ENCODE measurements around the gene PTPRN2. TPM values are rescaled to one million over a fixed set of nuclear protein-coding genes. Genes with fewer than 3 reads are reported as not detected.
A peak's percentile ranks its signal among the peaks of the same experiment; 100 is the strongest.

PTPRN2 gene
- polyA plus RNA-seq, 1 of the 3 experiments (the other 2 are of a cell fraction): 4.0 TPM

DNA sequence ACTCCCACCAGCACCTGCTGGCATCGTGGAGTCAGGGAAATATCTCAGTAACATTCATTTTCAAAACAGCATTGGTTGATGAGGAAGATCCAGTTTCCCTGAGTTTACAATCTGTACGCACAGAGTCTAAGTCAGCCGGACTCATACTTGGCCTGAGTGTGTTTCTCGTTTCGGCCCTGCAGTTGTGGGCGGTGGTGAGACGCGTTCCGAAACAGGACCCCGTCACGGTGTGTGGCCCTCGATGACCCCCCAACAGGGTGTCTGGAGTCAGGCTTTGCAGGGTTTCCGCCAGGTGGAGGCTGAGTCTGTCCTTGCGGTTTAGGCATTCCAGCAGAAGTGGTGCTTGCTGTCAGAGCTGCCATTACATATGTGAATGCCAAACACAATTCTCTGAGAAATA is 933.3 kb downstream of the PTPRN2 start:
- 83% methylated on average over 14 of the region's 14 CpGs for WGBS (ENCODE audit: low lambda C conversion rate)
- no peaks in the 10 kb centered on the region for H3K9me3 ChIP-seq

DNA sequence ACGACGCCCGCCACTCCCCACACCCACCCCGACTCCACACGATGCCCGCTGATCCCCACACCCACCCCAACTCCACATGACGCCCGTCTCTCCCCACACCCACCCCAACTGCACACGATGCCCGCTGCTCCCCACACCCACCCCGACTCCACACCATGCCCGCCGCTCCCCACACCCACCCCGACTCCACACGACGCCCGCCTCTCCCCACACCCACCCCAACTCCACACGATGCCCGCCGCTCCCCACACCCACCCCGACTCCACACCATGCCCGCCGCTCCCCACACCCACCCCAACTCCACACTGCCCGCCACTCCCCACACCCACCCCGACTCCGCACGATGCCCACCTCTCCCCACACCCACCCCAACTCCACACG is 933.8 kb downstream of the PTPRN2 start:
- H2AFZ ChIP-seq (ENCODE audit: low read depth): no peak overlapping the region
- H4K20me1 ChIP-seq (ENCODE audit: insufficient read depth): no peaks in the 10 kb centered on the region
- peaks cover 0 to 4% of the 10 kb centered on the region in 2 experiments for H3K36me3 ChIP-seq (replicated peaks in 1 of 2; ENCODE audit: control insufficient read depth in 1 of 2, insufficient read depth in 2 of 2, low read length in 1 of 2)
- DNase-seq: no peak
- POLR2A ChIA-PET: no interaction called here
- WGBS (ENCODE audit: low lambda C conversion rate): 90% methylated on average over 28 of the region's 28 CpGs
- H3K27ac ChIP-seq (ENCODE audit: low read depth in 2 of 2, low read length in 1 of 2): no peak overlapping the region
- H3K4me1 ChIP-seq (ENCODE audit: control insufficient read depth in 1 of 2, insufficient read depth in 2 of 2, low read depth in 1 of 2, low read length in 1 of 2): no peaks in the 10 kb centered on the region
- H3K9ac ChIP-seq: no peak overlapping the region
- CTCF ChIA-PET: no interaction called here
- H3K4me2 ChIP-seq: no peak overlapping the region
- no peaks in the 10 kb centered on the region for H3K9me2 ChIP-seq
- H3F3A ChIP-seq (replicated peaks; ENCODE audit: insufficient read depth): no peaks in the 10 kb centered on the region
- TF ChIP-seq NRF1 (IDR thresholded peaks at IDR 0.05; ENCODE audit: low read depth, low read length): no peak
- TF ChIP-seq ELF1 (IDR thresholded peaks at IDR 0.05): no peak
- TF ChIP-seq TAF1 (IDR thresholded peaks at IDR 0.05; ENCODE audit: borderline replicate concordance, low read depth, low read length): no peak
- no peak for TF ChIP-seq MXI1 (IDR thresholded peaks at IDR 0.05; ENCODE audit: low read depth, low read length)
- no peak for TF ChIP-seq EZH2phosphoT487 (IDR thresholded peaks at IDR 0.05; ENCODE audit: borderline replicate concordance, low read depth)
- TF ChIP-seq, protein P1, sequence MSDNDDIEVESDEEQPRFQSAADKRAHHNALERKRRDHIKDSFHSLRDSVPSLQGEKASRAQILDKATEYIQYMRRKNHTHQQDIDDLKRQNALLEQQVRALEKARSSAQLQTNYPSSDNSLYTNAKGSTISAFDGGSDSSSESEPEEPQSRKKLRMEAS (IDR thresholded peaks at IDR 0.05; ENCODE audit: low read depth): no peak
- no peak for TF ChIP-seq RFX5 (IDR thresholded peaks at IDR 0.05; ENCODE audit: low read length)
- no peak for TF ChIP-seq MEF2A (IDR thresholded peaks at IDR 0.05; ENCODE audit: borderline replicate concordance, low read depth)
- H3K4me3 ChIP-seq (ENCODE audit: low read depth in 2 of 2, low read length in 1 of 2): no peak overlapping the region
- H3K9me3 ChIP-seq: no peaks in the 10 kb centered on the region
- H3K27me3 ChIP-seq (ENCODE audit: insufficient read depth): no peaks in the 10 kb centered on the region
- H3K79me2 ChIP-seq (ENCODE audit: insufficient read depth): no peaks in the 10 kb centered on the region

More for the DNA sequence above, 933.3 kb downstream of the PTPRN2 start:
- DNase-seq: peak; percentile 23
- Histone ChIP-seq H3K27me3 (ENCODE audit: insufficient read depth) (no peaks in the 10 kb centered on the region), H3K9me2 (no peaks in the 10 kb centered on the region), H4K20me1 (ENCODE audit: insufficient read depth) (no peaks in the 10 kb centered on the region), H3K4me2 (no peak overlapping the region), H3K36me3 (replicated peaks in 1 of 2; ENCODE audit: control insufficient read depth in 1 of 2, insufficient read depth in 2 of 2, low read length in 1 of 2) (peaks cover 0 to 4% of the 10 kb centered on the region in 2 experiments), H2AFZ (ENCODE audit: low read depth) (no peak overlapping the region), H3K4me1 (ENCODE audit: control insufficient read depth in 1 of 2, insufficient read depth in 2 of 2, low read depth in 1 of 2, low read length in 1 of 2) (no peaks in the 10 kb centered on the region), H3K9ac (no peak overlapping the region), H3K79me2 (ENCODE audit: insufficient read depth) (no peaks in the 10 kb centered on the region), H3K27ac (ENCODE audit: low read depth in 2 of 2, low read length in 1 of 2) (no peak overlapping the region), H3K4me3 (ENCODE audit: low read depth in 2 of 2, low read length in 1 of 2) (no peak overlapping the region), H3F3A (replicated peaks; ENCODE audit: insufficient read depth) (no peaks in the 10 kb centered on the region)
- TF ChIP-seq RXRA (IDR thresholded peaks at IDR 0.05; ENCODE audit: borderline replicate concordance, low read depth): no peak
- TF ChIP-seq RAD21 (IDR thresholded peaks at IDR 0.05; ENCODE audit: low read length): no peak
- TF ChIP-seq, protein P2, sequence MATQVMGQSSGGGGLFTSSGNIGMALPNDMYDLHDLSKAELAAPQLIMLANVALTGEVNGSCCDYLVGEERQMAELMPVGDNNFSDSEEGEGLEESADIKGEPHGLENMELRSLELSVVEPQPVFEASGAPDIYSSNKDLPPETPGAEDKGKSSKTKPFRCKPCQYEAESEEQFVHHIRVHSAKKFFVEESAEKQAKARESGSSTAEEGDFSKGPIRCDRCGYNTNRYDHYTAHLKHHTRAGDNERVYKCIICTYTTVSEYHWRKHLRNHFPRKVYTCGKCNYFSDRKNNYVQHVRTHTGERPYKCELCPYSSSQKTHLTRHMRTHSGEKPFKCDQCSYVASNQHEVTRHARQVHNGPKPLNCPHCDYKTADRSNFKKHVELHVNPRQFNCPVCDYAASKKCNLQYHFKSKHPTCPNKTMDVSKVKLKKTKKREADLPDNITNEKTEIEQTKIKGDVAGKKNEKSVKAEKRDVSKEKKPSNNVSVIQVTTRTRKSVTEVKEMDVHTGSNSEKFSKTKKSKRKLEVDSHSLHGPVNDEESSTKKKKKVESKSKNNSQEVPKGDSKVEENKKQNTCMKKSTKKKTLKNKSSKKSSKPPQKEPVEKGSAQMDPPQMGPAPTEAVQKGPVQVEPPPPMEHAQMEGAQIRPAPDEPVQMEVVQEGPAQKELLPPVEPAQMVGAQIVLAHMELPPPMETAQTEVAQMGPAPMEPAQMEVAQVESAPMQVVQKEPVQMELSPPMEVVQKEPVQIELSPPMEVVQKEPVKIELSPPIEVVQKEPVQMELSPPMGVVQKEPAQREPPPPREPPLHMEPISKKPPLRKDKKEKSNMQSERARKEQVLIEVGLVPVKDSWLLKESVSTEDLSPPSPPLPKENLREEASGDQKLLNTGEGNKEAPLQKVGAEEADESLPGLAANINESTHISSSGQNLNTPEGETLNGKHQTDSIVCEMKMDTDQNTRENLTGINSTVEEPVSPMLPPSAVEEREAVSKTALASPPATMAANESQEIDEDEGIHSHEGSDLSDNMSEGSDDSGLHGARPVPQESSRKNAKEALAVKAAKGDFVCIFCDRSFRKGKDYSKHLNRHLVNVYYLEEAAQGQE (IDR thresholded peaks at IDR 0.05; ENCODE audit: low read depth, low read length): no peak
- no peak for TF ChIP-seq TEAD4 (IDR thresholded peaks at IDR 0.05; ENCODE audit: borderline replicate concordance, insufficient read depth)
- no peak for TF ChIP-seq GABPA (IDR thresholded peaks at IDR 0.05; ENCODE audit: low read depth)
- no peak for TF ChIP-seq GATA2 (CRISPR knock-in tag; IDR thresholded peaks at IDR 0.05)
- TF ChIP-seq ELF1 (IDR thresholded peaks at IDR 0.05): no peak
- TF ChIP-seq, protein P1 (IDR thresholded peaks at IDR 0.05; ENCODE audit: low read depth): no peak
- no peak for TF ChIP-seq RCOR1 (IDR thresholded peaks at IDR 0.05; ENCODE audit: low read length)
- ChIA-PET POLR2A (no interaction called here), CTCF (no interaction called here)
